H9 (cell line): ENCODE measurements around the gene TRPM8. TPM values are rescaled to one million over a fixed set of nuclear protein-coding genes. Genes with fewer than 3 reads are reported as not detected.

Source experiments
- DNase-seq: peaks from one replicate; pipeline ENCODE4 v3.0.0-alpha.2; 2017
- H2AFZ ChIP-seq: one replicate; pipeline ENCODE4 v1.6.1; 2013; ENCODE audit warnings: mild to moderate bottlenecking, low read length, control low read depth, moderate library complexity
- H2AK5ac ChIP-seq: 2 replicates; pipeline ENCODE4 v1.6.1; 2013; ENCODE audit warnings: low read length, control low read depth, mixed read lengths; ENCODE audit not compliant: insufficient read length
- H2BK120ac ChIP-seq: one replicate; pipeline ENCODE4 v1.6.1; 2013; ENCODE audit warnings: low read depth, mild to moderate bottlenecking, low read length, control low read depth, inconsistent platforms; ENCODE audit not compliant: poor library complexity, severe bottlenecking
- H2BK12ac ChIP-seq: 2 replicates; pipeline ENCODE4 v1.6.1; 2013; ENCODE audit warnings: low read length, control low read depth, mixed read lengths, low read depth; ENCODE audit not compliant: insufficient read length
- H2BK15ac ChIP-seq: 2 replicates; pipeline ENCODE4 v1.6.1; 2013; ENCODE audit warnings: low read depth, low read length, control low read depth
- H2BK20ac ChIP-seq: one replicate; pipeline ENCODE4 v1.6.1; 2013; ENCODE audit warnings: low read depth, mild to moderate bottlenecking, low read length, control low read depth, inconsistent platforms; ENCODE audit not compliant: poor library complexity, severe bottlenecking
- H2BK5ac ChIP-seq: 2 replicates; pipeline ENCODE4 v1.6.1; 2013; ENCODE audit warnings: low read length, control low read depth, mixed read lengths; ENCODE audit not compliant: insufficient read length
- H3K14ac ChIP-seq: 2 replicates; pipeline ENCODE4 v1.6.1; 2013; ENCODE audit warnings: low read length, control low read depth; ENCODE audit not compliant: insufficient read depth
- H3K18ac ChIP-seq: 2 replicates; pipeline ENCODE4 v1.6.1; 2013; ENCODE audit warnings: low read depth, mild to moderate bottlenecking, mixed read lengths, low read length, control low read depth; ENCODE audit not compliant: insufficient read length
- H3K23ac ChIP-seq: 2 replicates; pipeline ENCODE4 v1.6.1; 2013; ENCODE audit warnings: low read length, control low read depth, mixed read lengths, low read depth; ENCODE audit not compliant: insufficient read length
- H3K23me2 ChIP-seq: 2 replicates; pipeline ENCODE4 v1.6.1; 2013; ENCODE audit warnings: low read depth, mild to moderate bottlenecking, mixed read lengths, low read length, control low read depth; ENCODE audit not compliant: insufficient read length, poor library complexity, severe bottlenecking
- H3K27ac ChIP-seq: 2 replicates; pipeline ENCODE4 v1.5.1; 2013; ENCODE audit warnings: low read length, control low read depth, mixed read lengths, low read depth; ENCODE audit not compliant: insufficient read length
- H3K27me3 ChIP-seq: 2 replicates; pipeline ENCODE4 v1.6.1; 2013; ENCODE audit warnings: low read length, control low read depth, inconsistent platforms; ENCODE audit not compliant: insufficient read depth
- H3K4ac ChIP-seq: 2 replicates; pipeline ENCODE4 v1.6.1; 2013; ENCODE audit warnings: low read depth, mild to moderate bottlenecking, control low read depth, inconsistent platforms, low read length, moderate library complexity
- H3K4me1 ChIP-seq: 2 replicates; pipeline ENCODE4 v1.6.1; 2013; ENCODE audit warnings: low read length, control low read depth, inconsistent platforms; ENCODE audit not compliant: insufficient read depth
- H3K4me2 ChIP-seq: 2 replicates; pipeline ENCODE4 v1.6.1; 2013; ENCODE audit warnings: low read length, control low read depth, mixed read lengths; ENCODE audit not compliant: insufficient read length, insufficient read depth
- H3K56ac ChIP-seq: 2 replicates; pipeline ENCODE4 v1.6.1; 2013; ENCODE audit warnings: low read depth, mild to moderate bottlenecking, mixed read lengths, low read length, control low read depth; ENCODE audit not compliant: insufficient read length
- H3K79me1 ChIP-seq: 2 replicates; pipeline ENCODE4 v1.6.1; 2013; ENCODE audit warnings: low read depth, mild to moderate bottlenecking, moderate library complexity, low read length, control low read depth, inconsistent platforms; ENCODE audit not compliant: insufficient read depth, poor library complexity, severe bottlenecking
- H3K79me2 ChIP-seq: 2 replicates; pipeline ENCODE4 v1.6.1; 2013; ENCODE audit warnings: low read length, control low read depth, inconsistent platforms; ENCODE audit not compliant: insufficient read depth
- H3K9ac ChIP-seq: 2 replicates; pipeline ENCODE4 v1.6.1; 2013; ENCODE audit warnings: low read length, control low read depth, mixed read lengths; ENCODE audit not compliant: insufficient read length; ENCODE audit errors: extremely low read depth
- H3K9me3 ChIP-seq: one replicate; pipeline ENCODE4 v1.6.1; 2013; ENCODE audit warnings: low read depth, low read length, inconsistent platforms; ENCODE audit not compliant: control insufficient read depth
- H3T11ph ChIP-seq: one replicate; pipeline ENCODE4 v1.6.1; 2013; ENCODE audit warnings: mild to moderate bottlenecking, low read length, control low read depth, inconsistent platforms
- H4K20me1 ChIP-seq: one replicate; pipeline ENCODE4 v1.6.1; 2013; ENCODE audit not compliant: control insufficient read depth, insufficient read length, insufficient read depth
- H4K5ac ChIP-seq: 2 replicates; pipeline ENCODE4 v1.6.1; 2013; ENCODE audit warnings: low read depth, mild to moderate bottlenecking, mixed read lengths, low read length, control low read depth; ENCODE audit not compliant: insufficient read length
- H4K8ac ChIP-seq: replicated peaks from 2 replicates; pipeline ENCODE4 v1.6.1; 2013; ENCODE audit warnings: low read length, control low read depth, mixed read lengths, low read depth; ENCODE audit not compliant: insufficient read length
- H4K91ac ChIP-seq: 2 replicates; pipeline ENCODE4 v1.6.1; 2013; ENCODE audit warnings: low read depth, mild to moderate bottlenecking, moderate library complexity, mixed read lengths, low read length, control low read depth; ENCODE audit not compliant: insufficient read length
- H3K27ac Mint-ChIP-seq, 3 experiments: 2 replicates in 2 of 3; 3 replicates in 1 of 3; pipeline ENCODE4 v1.8.0; 2020 to 2021; ENCODE audit warnings: mixed read lengths in 3 of 3, mild to moderate bottlenecking in 1 of 3, moderate library complexity in 1 of 3
- H3K27me3 Mint-ChIP-seq: 2 replicates; pipeline ENCODE4 v1.8.0; 2021; ENCODE audit warnings: low read depth, mild to moderate bottlenecking, moderate library complexity, mixed read lengths
- H3K36me3 Mint-ChIP-seq, 3 experiments: 2 replicates in 2 of 3; 3 replicates in 1 of 3; pipeline ENCODE4 v1.8.0; 2020 to 2021; ENCODE audit warnings: low read depth in 3 of 3, mixed read lengths in 3 of 3; ENCODE audit not compliant: insufficient read depth in 1 of 3
- H3K4me1 Mint-ChIP-seq, 2 experiments: 2 replicates each; pipeline ENCODE4 v1.8.0; 2020; ENCODE audit warnings: mixed read lengths in 2 of 2
- H3K4me3 Mint-ChIP-seq, 2 experiments: 2 replicates in 1 of 2; 3 replicates in 1 of 2; pipeline ENCODE4 v1.8.0; 2020 to 2021; ENCODE audit warnings: mild to moderate bottlenecking in 2 of 2, mixed read lengths in 2 of 2, moderate library complexity in 1 of 2
- H3K9me3 Mint-ChIP-seq, 2 experiments: 2 replicates in 1 of 2; 3 replicates in 1 of 2; pipeline ENCODE4 v1.8.0; 2020; ENCODE audit warnings: mild to moderate bottlenecking in 2 of 2, mixed read lengths in 2 of 2, moderate library complexity in 1 of 2
- CTCF ChIP-seq: fragments of 200-600 bp; sonication (generic); conservative IDR thresholded peaks from 3 replicates; pipeline ENCODE4 v1.8.0; 2021; ENCODE audit warnings: antibody characterized with exemption, mild to moderate bottlenecking
- WGBS: extraction: QIAGEN DNeasy Blood & Tissue Kit; methylation state at CpG from one replicate; pipeline ENCODE4 v1.1.7; 2013; ENCODE audit warnings: missing lambda C conversion rate, low lambda C conversion rate, mixed read lengths; ENCODE audit not compliant: insufficient read length; ENCODE audit errors: extremely low coverage; 5-methylcytosine and 5-hydroxymethylcytosine counted together
- total RNA-seq: library from RNA; stranded (reverse); gene quantifications from 2 replicates; pipeline ENCODE4 v1.2.1, GENCODE V29; 2021

TRPM8 gene
- total RNA-seq, 1 experiment from 2014 or later: 0.28 TPM

- no peak for DNase-seq
- H2BK120ac ChIP-seq: no peak overlapping the region
- H2BK5ac ChIP-seq: no peak overlapping the region
- peaks cover 3 to 6% of the 10 kb centered on the region in 2 experiments; a peak in 1 of 5 replicates for H3K9me3 Mint-ChIP-seq
- H3K27ac Mint-ChIP-seq: no peak overlapping the region
- no peaks in the 10 kb centered on the region for H3K79me2 ChIP-seq
- no peak overlapping the region for H3K14ac ChIP-seq
- no peak overlapping the region for H4K91ac ChIP-seq
- no peak overlapping the region for H2BK12ac ChIP-seq
- H3K27ac ChIP-seq: no peak overlapping the region
- H3K23ac ChIP-seq: no peak overlapping the region
- no peak overlapping the region for H2BK20ac ChIP-seq
- peaks cover 3% of the 10 kb centered on the region for H4K20me1 ChIP-seq
- no peaks in the 10 kb centered on the region; a peak in 1 of 7 replicates for H3K36me3 Mint-ChIP-seq
- H3K27me3 Mint-ChIP-seq: peaks cover 40% of the 10 kb centered on the region
- H3K23me2 ChIP-seq: no peaks in the 10 kb centered on the region
- H3K4ac ChIP-seq: no peak overlapping the region
- H3T11ph ChIP-seq: no peak overlapping the region
- H4K5ac ChIP-seq: no peak overlapping the region
- no peak overlapping the region for H2BK15ac ChIP-seq
- H4K8ac ChIP-seq: no peak overlapping the region
- H3K4me2 ChIP-seq: no peak overlapping the region
- TF ChIP-seq CTCF: no peak
- H3K18ac ChIP-seq: no peak overlapping the region
- no peak overlapping the region for H3K56ac ChIP-seq
- H3K9ac ChIP-seq: no peak overlapping the region
- no peaks in the 10 kb centered on the region for H3K27me3 ChIP-seq
- no peaks in the 10 kb centered on the region for H3K9me3 ChIP-seq
- no peaks in the 10 kb centered on the region for H3K79me1 ChIP-seq
- no peaks in the 10 kb centered on the region for H3K4me1 ChIP-seq
- no peaks in the 10 kb centered on the region for H3K4me1 Mint-ChIP-seq
- H2AFZ ChIP-seq: no peak overlapping the region
- no peak overlapping the region for H3K4me3 Mint-ChIP-seq
- WGBS: no CpG with 5 or more reads among the region's 4 CpGs
- no peak overlapping the region for H2AK5ac ChIP-seq
These were observed 15.8 kb upstream of the TRPM8 start for GRCh38 chr2:233901367-233901766.
